GM23338 (cell line): ENCODE results near the gene GTF2E1. TPM values are rescaled to one million over a fixed set of nuclear protein-coding genes. Genes with fewer than 3 reads are reported as not detected.

Source experiments
- ATAC-seq: fragments of 200-7000 bp; cut with Tn5 transposase; 3 replicates; pipeline ENCODE4 v1.9.1; 2020
- DNase-seq: peaks from one replicate; pipeline ENCODE4 v3.0.0-alpha.2; 2015; ENCODE audit warnings: low spot score
- H2AFZ ChIP-seq: fragments of 200-600 bp; sonication (generic); 2 replicates; pipeline ENCODE4 v1.8.0; 2016; ENCODE audit warnings: antibody characterized with exemption, mild to moderate bottlenecking, moderate library complexity
- H3F3A ChIP-seq: fragments of 200-600 bp; sonication (generic); replicated peaks from 2 replicates; pipeline ENCODE4 v1.8.0; 2017; ENCODE audit warnings: antibody characterized with exemption, mixed run types, low read depth
- H3K27ac ChIP-seq: fragments of 200-600 bp; sonication (generic); 2 replicates; pipeline ENCODE4 v1.6.1; 2016; ENCODE audit warnings: low read depth
- H3K27me3 ChIP-seq: fragments of 200-600 bp; sonication (generic); 2 replicates; pipeline ENCODE4 v1.8.0; 2016; ENCODE audit warnings: mild to moderate bottlenecking, mixed run types, moderate library complexity; ENCODE audit not compliant: insufficient read depth
- H3K36me3 ChIP-seq: fragments of 200-600 bp; sonication (generic); 2 replicates; pipeline ENCODE4 v1.8.0; 2016; ENCODE audit warnings: mild to moderate bottlenecking; ENCODE audit not compliant: insufficient read depth
- H3K4me1 ChIP-seq: fragments of 200-600 bp; sonication (generic); 2 replicates; pipeline ENCODE4 v1.8.0; 2016; ENCODE audit warnings: mild to moderate bottlenecking, moderate library complexity; ENCODE audit not compliant: insufficient read depth
- H3K4me2 ChIP-seq: fragments of 200-600 bp; sonication (generic); 2 replicates; pipeline ENCODE4 v1.7.1; 2017; ENCODE audit warnings: mixed run types
- H3K4me3 ChIP-seq: fragments of 200-600 bp; sonication (generic); 2 replicates; pipeline ENCODE4 v1.6.1; 2016; ENCODE audit warnings: mixed run types
- H3K79me2 ChIP-seq: fragments of 200-600 bp; sonication (generic); replicated peaks from 2 replicates; pipeline ENCODE4 v1.8.0; 2017; ENCODE audit warnings: mild to moderate bottlenecking; ENCODE audit not compliant: insufficient read depth
- H3K9me2 ChIP-seq: fragments of 200-600 bp; sonication (generic); 2 replicates; pipeline ENCODE4 v1.8.0; 2017; ENCODE audit not compliant: insufficient read depth
- H4K20me1 ChIP-seq: fragments of 200-600 bp; sonication (generic); replicated peaks from 2 replicates; pipeline ENCODE4 v1.8.0; 2017; ENCODE audit warnings: mild to moderate bottlenecking; ENCODE audit not compliant: insufficient read depth
- H3K27ac Mint-ChIP-seq: 2 replicates; pipeline ENCODE4 v1.8.0; 2020; ENCODE audit warnings: inconsistent platforms, mild to moderate bottlenecking, moderate library complexity, mixed read lengths
- H3K27me3 Mint-ChIP-seq: 3 replicates; pipeline ENCODE4 v1.8.0; 2022; ENCODE audit warnings: low read depth, mild to moderate bottlenecking, moderate library complexity, mixed read lengths, inconsistent platforms; ENCODE audit not compliant: insufficient read depth, poor library complexity
- H3K36me3 Mint-ChIP-seq: 3 replicates; pipeline ENCODE4 v1.8.0; 2021; ENCODE audit warnings: low read depth, mild to moderate bottlenecking, inconsistent platforms, moderate library complexity, mixed read lengths
- H3K4me1 Mint-ChIP-seq: 3 replicates; pipeline ENCODE4 v1.8.0; 2020; ENCODE audit warnings: mild to moderate bottlenecking, inconsistent platforms, mixed read lengths
- H3K4me3 Mint-ChIP-seq: 3 replicates; pipeline ENCODE4 v1.8.0; 2021; ENCODE audit warnings: moderate library complexity, mild to moderate bottlenecking, inconsistent platforms, mixed read lengths
- H3K9me3 Mint-ChIP-seq: 3 replicates; pipeline ENCODE4 v1.8.0; 2020; ENCODE audit warnings: moderate library complexity, mild to moderate bottlenecking, inconsistent platforms, mixed read lengths
- CTCF ChIP-seq, 2 experiments: fragments of 200-600 bp in 1 of 2; sonication (generic) in 1 of 2; conservative IDR thresholded peaks; 2 replicates each; pipeline versions ENCODE4 v1.5.1 to v1.6.1; 2016 to 2017; ENCODE audit warnings: antibody characterized with exemption in 2 of 2, low read depth in 2 of 2, mild to moderate bottlenecking in 2 of 2, moderate library complexity in 1 of 2
- NANOG ChIP-seq: IDR thresholded peaks from 2 replicates; pipeline ENCODE4 v1.6.1; 2016; ENCODE audit warnings: antibody characterized with exemption, borderline replicate concordance
- POLR2AphosphoS5 ChIP-seq: IDR thresholded peaks from 2 replicates; pipeline ENCODE4 v1.6.1; 2016; ENCODE audit warnings: antibody characterized with exemption, low read depth
- ZNF114 ChIP-seq: fragments of 250-450 bp; sonication (Bioruptor Pico); IDR thresholded peaks from 2 replicates; pipeline ENCODE4 v1.5.0; 2020; ENCODE audit warnings: mild to moderate bottlenecking, moderate library complexity
- ZNF331 ChIP-seq: fragments of 250-450 bp; sonication (Bioruptor Pico); IDR thresholded peaks from 2 replicates; pipeline ENCODE4 v1.5.0; 2020; ENCODE audit warnings: low read depth, mild to moderate bottlenecking, moderate library complexity
- polyA plus RNA-seq: library from polyadenylated mRNA; unstranded; fragments of >200 nt; fragmentation: Nextera tagmentation; extraction: Ambion mirVana; gene quantifications from 2 replicates; pipeline ENCODE4 v1.2.1, GENCODE V29; 2016
- total RNA-seq: library from RNA; depleted of rRNA; stranded (reverse); fragments of >200 nt; shearing (Covaris generic); gene quantifications from 2 replicates; pipeline ENCODE4 v1.2.3, GENCODE V29; 2014
- TF ChIP-seq, protein P1 (sequence below): IDR thresholded peaks from one replicate; pipeline ENCODE4 v1.6.1; 2018; ENCODE audit warnings: antibody characterized with exemption; ENCODE audit not compliant: unreplicated experiment

GTF2E1 gene
- total and polyA plus RNA-seq, 2 experiments from 2014 or later, result 24.3 to 69.0 TPM

- ATAC-seq (no peak), DNase-seq (no peak)
- Histone ChIP-seq H3K9me2 (no peaks in the 10 kb centered on the region), H4K20me1 (peaks cover 14% of the 10 kb centered on the region), H3K36me3 (0 out of 2 replicates have a peak, but pooled peaks cover 5% of the 10 kb centered on the region), H3K4me1 (peaks cover 28% of the 10 kb centered on the region), H3K27ac (no peak overlapping the region), H3K4me3 (no peak overlapping the region), H3K4me2 (no peak overlapping the region), H3K27me3 (no peaks in the 10 kb centered on the region), H3K79me2 (peaks cover 97% of the 10 kb centered on the region), H3F3A (no peaks in the 10 kb centered on the region), H2AFZ (no peak overlapping the region)
- H3K27me3 Mint-ChIP-seq, result no peaks in the 10 kb centered on the region
- no peak overlapping the region for H3K4me3 Mint-ChIP-seq
- H3K4me1 Mint-ChIP-seq, result peaks cover 81% of the 10 kb centered on the region
- no peaks in the 10 kb centered on the region for H3K9me3 Mint-ChIP-seq
- peaks cover 3% of the 10 kb centered on the region; the same call in 1 of the 3 replicates for H3K36me3 Mint-ChIP-seq
- TF ChIP-seq POLR2AphosphoS5, result no peak
- no peak for TF ChIP-seq ZNF114 (CRISPR knock-in tag)
- TF ChIP-seq, protein P1, sequence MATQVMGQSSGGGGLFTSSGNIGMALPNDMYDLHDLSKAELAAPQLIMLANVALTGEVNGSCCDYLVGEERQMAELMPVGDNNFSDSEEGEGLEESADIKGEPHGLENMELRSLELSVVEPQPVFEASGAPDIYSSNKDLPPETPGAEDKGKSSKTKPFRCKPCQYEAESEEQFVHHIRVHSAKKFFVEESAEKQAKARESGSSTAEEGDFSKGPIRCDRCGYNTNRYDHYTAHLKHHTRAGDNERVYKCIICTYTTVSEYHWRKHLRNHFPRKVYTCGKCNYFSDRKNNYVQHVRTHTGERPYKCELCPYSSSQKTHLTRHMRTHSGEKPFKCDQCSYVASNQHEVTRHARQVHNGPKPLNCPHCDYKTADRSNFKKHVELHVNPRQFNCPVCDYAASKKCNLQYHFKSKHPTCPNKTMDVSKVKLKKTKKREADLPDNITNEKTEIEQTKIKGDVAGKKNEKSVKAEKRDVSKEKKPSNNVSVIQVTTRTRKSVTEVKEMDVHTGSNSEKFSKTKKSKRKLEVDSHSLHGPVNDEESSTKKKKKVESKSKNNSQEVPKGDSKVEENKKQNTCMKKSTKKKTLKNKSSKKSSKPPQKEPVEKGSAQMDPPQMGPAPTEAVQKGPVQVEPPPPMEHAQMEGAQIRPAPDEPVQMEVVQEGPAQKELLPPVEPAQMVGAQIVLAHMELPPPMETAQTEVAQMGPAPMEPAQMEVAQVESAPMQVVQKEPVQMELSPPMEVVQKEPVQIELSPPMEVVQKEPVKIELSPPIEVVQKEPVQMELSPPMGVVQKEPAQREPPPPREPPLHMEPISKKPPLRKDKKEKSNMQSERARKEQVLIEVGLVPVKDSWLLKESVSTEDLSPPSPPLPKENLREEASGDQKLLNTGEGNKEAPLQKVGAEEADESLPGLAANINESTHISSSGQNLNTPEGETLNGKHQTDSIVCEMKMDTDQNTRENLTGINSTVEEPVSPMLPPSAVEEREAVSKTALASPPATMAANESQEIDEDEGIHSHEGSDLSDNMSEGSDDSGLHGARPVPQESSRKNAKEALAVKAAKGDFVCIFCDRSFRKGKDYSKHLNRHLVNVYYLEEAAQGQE, result no peak
- TF ChIP-seq ZNF331, result no peak
- TF ChIP-seq NANOG, result no peak
- no peak overlapping the region for H3K27ac Mint-ChIP-seq
These were observed 23.4 kb downstream of the GTF2E1 start for GRCh38 chr3:120765830-120766493.

DNA sequence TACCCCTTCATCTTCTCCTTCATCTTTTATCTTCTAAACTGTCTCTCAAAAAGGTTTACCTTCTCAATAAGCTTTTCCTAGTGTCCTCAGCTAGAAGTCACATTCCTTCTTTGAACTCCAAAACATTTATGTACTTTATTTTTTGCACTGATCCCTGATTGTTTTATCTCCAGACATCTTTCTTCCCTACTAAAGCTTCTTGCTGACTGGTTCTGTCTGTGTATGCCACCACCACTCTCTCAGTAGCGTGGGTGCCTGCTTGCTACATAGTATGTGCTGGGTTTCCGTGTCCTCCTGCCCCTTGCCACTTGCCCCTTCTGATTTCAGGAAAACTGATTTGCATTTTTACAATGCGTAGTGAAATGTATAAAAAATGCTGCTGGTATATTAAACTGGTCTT is 24.0 kb downstream of the GTF2E1 start:
- Histone ChIP-seq H3F3A (no peaks in the 10 kb centered on the region), H3K79me2 (peaks cover 94% of the 10 kb centered on the region), H2AFZ (no peak overlapping the region), H3K4me2 (no peak overlapping the region), H3K27ac (no peak overlapping the region), H3K4me3 (no peak overlapping the region), H4K20me1 (peaks cover 14% of the 10 kb centered on the region; the same call in 1 of the 2 replicates), H3K4me1 (peaks cover 33% of the 10 kb centered on the region), H3K27me3 (no peaks in the 10 kb centered on the region), H3K36me3 (0 out of 2 replicates have a peak, but pooled peaks cover 6% of the 10 kb centered on the region), H3K9me2 (no peaks in the 10 kb centered on the region)
- no peak overlapping the region for H3K4me3 Mint-ChIP-seq
- no peaks in the 10 kb centered on the region for H3K9me3 Mint-ChIP-seq
- H3K27ac Mint-ChIP-seq, result peak overlapping the region; percentile 13; the same call in 1 of the 2 replicates
- DNase-seq, result no peak
- peaks cover 78% of the 10 kb centered on the region for H3K4me1 Mint-ChIP-seq
- H3K27me3 Mint-ChIP-seq, result no peaks in the 10 kb centered on the region
- no peak; the same call in 2 of the 3 replicates for ATAC-seq
- H3K36me3 Mint-ChIP-seq, result peaks cover 6% of the 10 kb centered on the region; the same call in 2 of the 3 replicates
- TF ChIP-seq, protein P1, result no peak
- TF ChIP-seq CTCF (conservative IDR thresholded peaks at IDR 0.05; ENCODE audit: low read depth in 2 of 2), result no peak
- no peak for TF ChIP-seq POLR2AphosphoS5
- TF ChIP-seq ZNF331, result no peak
